MM.1S (cell line): ENCODE results near the gene MMP11.

Source experiments
- DNase-seq: peaks from one replicate; pipeline ENCODE4 v3.0.0-alpha.2; 2015
- H2AFZ ChIP-seq: fragments of 300-600 bp; sonication (generic); 2 replicates; pipeline ENCODE4 v1.6.0; 2016; ENCODE audit warnings: antibody characterized with exemption, low read length
- H3F3A ChIP-seq: fragments of 300-600 bp; sonication (generic); 2 replicates; pipeline ENCODE4 v1.6.1; 2016; ENCODE audit warnings: mild to moderate bottlenecking, antibody characterized with exemption, low read length, moderate library complexity, mixed read lengths; ENCODE audit not compliant: insufficient read depth
- H3K27ac ChIP-seq: fragments of 300-600 bp; sonication (generic); 2 replicates; pipeline ENCODE4 v1.5.1; 2016; ENCODE audit warnings: mild to moderate bottlenecking, low read length
- H3K27me3 ChIP-seq: fragments of 300-600 bp; sonication (generic); replicated peaks from 2 replicates; pipeline ENCODE4 v1.6.0; 2016; ENCODE audit warnings: low read length; ENCODE audit not compliant: insufficient read depth
- H3K36me3 ChIP-seq: fragments of 300-600 bp; sonication (generic); replicated peaks from 2 replicates; pipeline ENCODE4 v1.6.1; 2016; ENCODE audit warnings: mild to moderate bottlenecking, low read length, mixed read lengths; ENCODE audit not compliant: insufficient read depth
- H3K4me1 ChIP-seq: fragments of 300-600 bp; sonication (generic); 2 replicates; pipeline ENCODE4 v1.6.1; 2016; ENCODE audit warnings: low read length, mixed read lengths
- H3K4me2 ChIP-seq: fragments of 300-600 bp; sonication (generic); 2 replicates; pipeline ENCODE4 v1.6.0; 2016; ENCODE audit warnings: low read depth, low read length
- H3K4me3 ChIP-seq: fragments of 300-600 bp; sonication (generic); 2 replicates; pipeline ENCODE4 v1.5.1; 2016; ENCODE audit warnings: low read length, mixed read lengths
- H3K79me2 ChIP-seq: fragments of 300-600 bp; sonication (generic); 2 replicates; pipeline ENCODE4 v1.6.1; 2016; ENCODE audit warnings: mixed run types, low read length, mixed read lengths
- H3K9ac ChIP-seq: fragments of 300-600 bp; sonication (generic); 2 replicates; pipeline ENCODE4 v1.6.1; 2016; ENCODE audit warnings: low read length, mixed read lengths
- H3K9me2 ChIP-seq: fragments of 300-600 bp; sonication (generic); replicated peaks from 2 replicates; pipeline ENCODE4 v1.6.1; 2016; ENCODE audit warnings: mild to moderate bottlenecking, low read length, mixed read lengths; ENCODE audit not compliant: insufficient read depth
- H3K9me3 ChIP-seq: fragments of 300-600 bp; sonication (generic); replicated peaks from 2 replicates; pipeline ENCODE4 v1.6.1; 2016; ENCODE audit warnings: mild to moderate bottlenecking, low read length, mixed read lengths; ENCODE audit not compliant: insufficient read depth
- H4K20me1 ChIP-seq: fragments of 300-600 bp; sonication (generic); 2 replicates; pipeline ENCODE4 v1.6.1; 2016; ENCODE audit warnings: mild to moderate bottlenecking, low read length, moderate library complexity, mixed read lengths; ENCODE audit not compliant: insufficient read depth
- CTCF ChIP-seq: fragments of 300-600 bp; sonication (generic); IDR thresholded peaks from 2 replicates; pipeline ENCODE4 v1.5.1; 2016; ENCODE audit warnings: antibody characterized with exemption, low read length, mixed read lengths
- EZH2 ChIP-seq: fragments of 300-600 bp; sonication (generic); optimal IDR thresholded peaks from 2 replicates; pipeline ENCODE3; 2017; ENCODE audit warnings: low read depth, mild to moderate bottlenecking, antibody characterized with exemption, low read length, mixed read lengths
- EZH2phosphoT487 ChIP-seq: fragments of 300-600 bp; sonication (generic); IDR thresholded peaks from 2 replicates; pipeline ENCODE4 v1.6.1; 2018; ENCODE audit warnings: antibody characterized with exemption, low read length

The MMP11 gene

GRCh38 chr22:23742505-23743264, 30.0 kb upstream of the MMP11 start:
- Histone ChIP-seq H3K9me2 (no peaks in the 10 kb centered on the region), H3F3A (no peaks in the 10 kb centered on the region), H3K4me1 (no peaks in the 10 kb centered on the region), H2AFZ (no peak overlapping the region), H3K27ac (no peak overlapping the region), H3K9ac (no peak overlapping the region), H3K9me3 (no peaks in the 10 kb centered on the region), H4K20me1 (no peaks in the 10 kb centered on the region), H3K27me3 (no peaks in the 10 kb centered on the region), H3K4me3 (no peak overlapping the region), H3K36me3 (no peaks in the 10 kb centered on the region), H3K79me2 (no peaks in the 10 kb centered on the region), H3K4me2 (no peak overlapping the region)
- no peak for TF ChIP-seq EZH2phosphoT487
- no peak for TF ChIP-seq EZH2
- TF ChIP-seq CTCF, result no peak
- DNase-seq, result no peak

GRCh38 chr22:23743303-23743705, 29.3 kb upstream of the MMP11 start:
- Histone ChIP-seq H3K27me3 (no peaks in the 10 kb centered on the region), H3K79me2 (no peaks in the 10 kb centered on the region), H2AFZ (no peak overlapping the region), H3K9ac (no peak overlapping the region), H3K9me3 (no peaks in the 10 kb centered on the region), H3K9me2 (no peaks in the 10 kb centered on the region), H3K36me3 (no peaks in the 10 kb centered on the region), H4K20me1 (no peaks in the 10 kb centered on the region), H3K4me1 (no peaks in the 10 kb centered on the region), H3K4me3 (no peak overlapping the region), H3K4me2 (no peak overlapping the region), H3K27ac (no peak overlapping the region), H3F3A (no peaks in the 10 kb centered on the region)
- TF ChIP-seq EZH2 (no peak), CTCF (no peak)
- no peak for DNase-seq

GRCh38 chr22:23744001-23744400, 28.6 kb upstream of the MMP11 start:
- Histone ChIP-seq H3K9ac (no peak overlapping the region), H2AFZ (no peak overlapping the region), H3K4me3 (no peak overlapping the region), H3K27ac (no peak overlapping the region), H3K79me2 (no peaks in the 10 kb centered on the region), H3K4me1 (no peaks in the 10 kb centered on the region), H3K36me3 (no peaks in the 10 kb centered on the region), H3K9me2 (no peaks in the 10 kb centered on the region), H3K9me3 (no peaks in the 10 kb centered on the region), H4K20me1 (no peaks in the 10 kb centered on the region), H3K27me3 (no peaks in the 10 kb centered on the region), H3F3A (no peaks in the 10 kb centered on the region), H3K4me2 (no peak overlapping the region)
- TF ChIP-seq EZH2phosphoT487 (no peak), CTCF (no peak), EZH2 (no peak)
- no peak for DNase-seq
